C4-2B (cell line): Measurements from ENCODE around the gene RMDN2.
"Not testable (repeated sequence)": the region's sequence is repeated elsewhere in the genome, so short reads cannot be mapped to it uniquely, and the experiment has no call there.

ENCODE experiments used
- H3K27ac ChIP-seq: fragments of 450-650 bp; 2 replicates; pipeline ENCODE4 v1.5.1; 2017
- ZFX ChIP-seq: fragments of 450-650 bp; IDR thresholded peaks from 2 replicates; pipeline ENCODE4 v1.6.1; 2017
- TF ChIP-seq, protein P1 (sequence below): fragments of 450-650 bp; conservative IDR thresholded peaks from 2 replicates; pipeline ENCODE4 v1.5.1; 2017; ENCODE audit warnings: mild to moderate bottlenecking

The RMDN2 gene

DNA sequence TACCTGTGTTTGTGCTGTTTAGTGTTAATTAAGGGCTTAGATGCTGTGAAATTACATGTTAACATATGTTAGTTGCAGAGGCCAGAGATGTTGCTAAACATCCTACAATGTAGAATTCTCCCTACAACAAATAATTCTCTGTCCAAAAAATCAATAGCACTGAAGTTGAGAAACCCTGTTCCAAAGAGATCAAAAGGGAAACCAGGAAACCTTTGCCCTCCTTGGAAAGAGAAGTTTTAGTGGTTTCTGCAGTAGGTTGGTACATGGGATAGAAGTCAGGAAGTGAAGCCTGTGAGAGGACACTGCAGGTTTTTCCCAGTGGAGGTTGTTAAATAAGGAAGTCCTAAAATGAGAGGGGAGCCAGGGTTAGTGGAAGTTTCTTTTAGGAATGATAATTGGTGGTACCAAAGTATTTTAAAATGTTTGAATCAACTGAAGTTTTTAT lies 6.3 kb upstream of the RMDN2 start:
- no peak overlapping the region for H3K27ac ChIP-seq
- TF ChIP-seq, protein P1, sequence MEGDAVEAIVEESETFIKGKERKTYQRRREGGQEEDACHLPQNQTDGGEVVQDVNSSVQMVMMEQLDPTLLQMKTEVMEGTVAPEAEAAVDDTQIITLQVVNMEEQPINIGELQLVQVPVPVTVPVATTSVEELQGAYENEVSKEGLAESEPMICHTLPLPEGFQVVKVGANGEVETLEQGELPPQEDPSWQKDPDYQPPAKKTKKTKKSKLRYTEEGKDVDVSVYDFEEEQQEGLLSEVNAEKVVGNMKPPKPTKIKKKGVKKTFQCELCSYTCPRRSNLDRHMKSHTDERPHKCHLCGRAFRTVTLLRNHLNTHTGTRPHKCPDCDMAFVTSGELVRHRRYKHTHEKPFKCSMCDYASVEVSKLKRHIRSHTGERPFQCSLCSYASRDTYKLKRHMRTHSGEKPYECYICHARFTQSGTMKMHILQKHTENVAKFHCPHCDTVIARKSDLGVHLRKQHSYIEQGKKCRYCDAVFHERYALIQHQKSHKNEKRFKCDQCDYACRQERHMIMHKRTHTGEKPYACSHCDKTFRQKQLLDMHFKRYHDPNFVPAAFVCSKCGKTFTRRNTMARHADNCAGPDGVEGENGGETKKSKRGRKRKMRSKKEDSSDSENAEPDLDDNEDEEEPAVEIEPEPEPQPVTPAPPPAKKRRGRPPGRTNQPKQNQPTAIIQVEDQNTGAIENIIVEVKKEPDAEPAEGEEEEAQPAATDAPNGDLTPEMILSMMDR = no peak
- TF ChIP-seq ZFX = no peak

DNA sequence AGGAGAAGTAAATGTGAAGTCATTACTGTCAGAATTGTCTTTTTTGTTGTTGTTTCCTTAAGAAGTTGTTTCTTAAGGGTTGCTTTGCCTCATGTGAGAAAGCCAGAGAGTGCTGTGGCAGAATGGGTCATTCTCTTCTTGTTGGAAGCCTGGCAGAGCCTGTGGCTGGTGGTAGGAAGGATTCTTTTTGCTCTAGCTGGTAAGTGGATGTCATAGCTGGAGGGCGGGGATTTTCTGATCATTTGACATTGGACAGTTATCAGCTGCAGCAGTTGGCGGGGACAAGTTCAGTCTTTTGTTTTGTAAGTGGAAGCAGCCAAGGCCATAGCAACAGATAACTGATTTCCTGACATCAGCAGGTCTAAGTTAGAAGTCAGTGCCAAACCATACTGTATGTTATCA lies 5.5 kb upstream of the RMDN2 start:
- H3K27ac ChIP-seq = no peak overlapping the region
- TF ChIP-seq, protein P1 = no peak
- no peak for TF ChIP-seq ZFX

DNA sequence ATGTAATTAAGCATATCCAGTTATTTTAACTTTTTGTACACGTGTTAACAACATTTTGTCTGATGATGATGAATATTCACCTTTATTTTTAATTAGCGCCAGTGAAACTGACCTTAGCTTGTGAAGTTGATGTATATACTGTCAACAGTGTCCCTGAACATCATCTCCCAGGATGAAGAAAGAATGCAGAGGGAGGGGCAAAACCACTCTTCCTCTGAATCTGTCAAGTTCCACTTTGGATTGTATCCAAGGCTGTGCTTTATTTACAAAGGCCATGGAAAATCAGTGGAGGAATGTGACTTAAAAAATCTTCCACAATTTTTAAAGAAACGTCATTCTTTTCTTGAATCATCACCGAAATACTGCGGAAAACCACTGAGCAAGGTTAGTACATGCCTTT lies 4.5 kb upstream of the RMDN2 start:
- no peak overlapping the region for H3K27ac ChIP-seq
- TF ChIP-seq, protein P1 = no peak
- no peak for TF ChIP-seq ZFX

DNA sequence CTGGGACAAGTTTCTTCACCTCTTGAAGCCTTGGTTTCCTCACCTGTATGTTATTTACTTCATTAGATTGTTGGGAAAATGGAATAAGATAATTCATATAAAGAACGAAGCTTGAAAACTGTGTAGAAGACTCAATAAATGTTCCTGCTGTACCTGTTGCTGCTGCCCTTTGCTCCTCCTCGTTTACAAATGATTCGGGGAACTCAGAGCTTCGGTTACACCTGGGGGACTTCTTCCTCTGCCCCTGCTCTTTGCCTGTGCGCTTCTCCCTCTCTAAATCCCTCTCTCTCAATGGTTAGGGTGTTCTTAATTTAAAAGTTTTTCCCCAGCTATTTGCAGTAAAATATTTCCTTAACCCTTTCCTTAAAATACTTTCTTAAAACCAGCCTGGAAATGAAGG lies 3.3 kb upstream of the RMDN2 start:
- TF ChIP-seq, protein P1 = no peak
- no peak for TF ChIP-seq ZFX
- H3K27ac ChIP-seq = no peak overlapping the region

DNA sequence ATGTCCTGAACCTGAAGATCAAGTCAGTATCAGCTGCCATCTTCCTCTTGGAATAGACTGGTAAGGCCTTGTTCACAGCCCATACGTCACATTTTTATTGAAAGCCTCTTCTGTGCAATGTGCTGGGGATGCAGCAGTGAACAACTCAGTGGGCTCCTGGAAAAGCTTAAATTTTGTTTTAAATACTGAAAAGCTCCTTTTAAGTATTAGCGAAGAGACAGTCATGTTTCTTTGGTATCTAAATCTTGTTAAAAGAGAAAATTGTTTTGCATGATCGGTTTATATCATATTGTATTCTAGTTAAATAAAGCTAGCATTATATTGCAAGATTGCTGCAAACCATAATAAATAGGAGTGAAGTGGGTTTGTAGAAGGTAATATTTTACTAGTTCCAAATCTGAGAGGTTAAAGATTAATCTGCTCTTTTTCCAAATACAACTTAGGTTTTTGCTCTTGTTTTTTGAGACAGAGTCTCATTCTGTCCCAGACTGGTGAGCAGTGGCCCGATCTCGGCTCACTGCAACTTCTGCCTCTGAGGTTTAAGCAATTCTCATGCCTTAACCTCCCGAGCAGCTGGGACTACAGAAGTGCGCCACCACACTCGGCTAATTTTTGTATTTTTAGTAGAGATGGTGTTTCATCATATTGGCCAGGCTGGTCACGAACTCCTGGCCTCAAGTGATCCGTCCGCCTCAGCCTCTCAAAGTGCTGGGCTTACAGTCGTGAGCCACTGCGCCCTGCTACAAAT lies 1.6 kb upstream of the RMDN2 start:
- no peak for TF ChIP-seq ZFX
- TF ChIP-seq, protein P1 = no peak
- no peak overlapping the region for H3K27ac ChIP-seq

DNA sequence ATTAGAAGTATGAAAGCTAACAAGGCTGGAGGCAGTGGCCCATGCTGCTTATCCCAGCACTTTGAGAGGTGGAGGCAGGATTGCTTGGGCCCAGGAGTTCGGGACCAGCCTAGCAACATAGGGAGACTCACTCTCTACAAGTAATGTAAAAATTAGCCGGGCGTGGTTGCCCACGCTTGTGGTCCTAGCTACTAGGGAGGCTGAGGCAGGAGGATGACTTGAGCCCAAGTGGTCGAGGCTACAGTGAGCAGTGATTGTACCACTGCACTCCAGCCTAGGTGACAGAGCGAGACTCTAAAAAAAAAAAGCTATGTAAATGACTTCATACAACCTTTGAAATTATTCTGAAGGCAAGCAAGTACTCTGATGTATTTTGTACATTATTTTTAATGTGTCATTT lies 1.5 kb downstream of the RMDN2 start:
- TF ChIP-seq, protein P1 = no peak
- TF ChIP-seq ZFX = no peak

DNA sequence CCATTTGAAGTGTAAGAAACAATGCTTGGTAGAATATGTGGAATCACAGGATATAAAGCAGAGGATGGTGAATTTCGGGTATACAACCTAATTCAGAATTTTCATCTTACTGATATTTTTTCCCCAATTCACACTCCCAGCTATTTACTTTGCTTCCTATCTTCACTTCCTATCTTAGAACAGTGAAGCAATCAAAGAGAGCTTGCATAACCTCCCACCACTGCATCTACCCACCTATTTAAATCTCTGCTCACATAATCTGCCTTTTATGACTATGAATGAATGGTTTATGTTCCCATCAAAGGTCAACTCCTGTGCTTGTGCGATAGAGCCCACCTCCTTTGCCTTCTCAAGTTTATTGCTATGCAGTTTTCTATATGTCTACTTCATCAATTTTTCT lies 3.3 kb downstream of the RMDN2 start:
- TF ChIP-seq, protein P1 = no peak
- no peak for TF ChIP-seq ZFX
- H3K27ac ChIP-seq = no peak overlapping the region

More for the DNA sequence above, 1.5 kb downstream of the RMDN2 start:
- no peak overlapping the region for H3K27ac ChIP-seq

DNA sequence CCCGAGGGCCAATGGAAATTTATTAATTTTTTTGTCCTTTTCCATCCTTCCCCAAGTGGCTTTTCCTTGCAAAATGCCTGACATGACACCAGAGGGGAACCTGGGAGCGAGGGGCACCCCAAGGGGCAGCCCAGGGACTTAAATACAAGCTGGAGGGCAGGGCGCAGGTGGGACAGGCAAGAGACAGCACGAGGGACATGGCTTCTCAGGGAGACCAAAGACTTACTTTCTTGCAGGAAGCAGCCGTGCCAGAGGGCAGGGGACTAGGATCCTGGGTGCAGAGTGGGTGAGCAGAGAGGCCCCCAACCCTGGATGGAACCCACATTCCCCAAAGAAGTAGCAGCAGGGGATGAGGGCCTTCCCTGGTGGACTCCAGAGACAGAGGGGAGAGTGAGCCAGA lies 5.3 kb downstream of the RMDN2 start:
- H3K27ac ChIP-seq = not testable (repeated sequence)

DNA sequence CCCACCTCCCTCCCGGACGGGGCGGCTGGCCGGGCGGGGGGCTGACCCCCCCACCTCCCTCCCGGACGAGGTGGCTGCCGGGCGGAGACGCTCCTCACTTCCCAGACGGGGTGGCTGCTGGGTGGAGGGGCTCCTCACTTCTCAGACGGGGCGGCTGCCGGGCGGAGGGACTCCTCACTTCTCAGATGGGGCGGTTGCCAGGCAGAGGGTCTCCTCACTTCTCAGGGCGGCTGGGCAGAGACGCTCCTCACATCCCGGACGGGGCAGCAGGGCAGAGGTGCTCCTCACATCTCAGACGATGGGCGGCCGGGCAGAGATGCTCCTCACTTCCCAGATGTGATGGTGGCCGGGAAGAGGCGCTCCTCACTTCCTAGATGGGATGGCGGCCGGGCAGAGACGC lies 7.8 kb downstream of the RMDN2 start:
- not testable (repeated sequence) for H3K27ac ChIP-seq
